ENCODE measurements around the gene MYL5. TPM values are rescaled to one million over a fixed set of nuclear protein-coding genes. Genes with fewer than 3 reads are reported as not detected.
A peak's percentile ranks its signal among the peaks of the same experiment; 100 is the strongest.

The MYL5 gene
- total and polyA plus RNA-seq, 10 of the 15 experiments (the other 5 are each of a cell fraction or from before 2014, with no cell fraction given): 1.2 to 13.8 (median 7.1) TPM

DNA sequence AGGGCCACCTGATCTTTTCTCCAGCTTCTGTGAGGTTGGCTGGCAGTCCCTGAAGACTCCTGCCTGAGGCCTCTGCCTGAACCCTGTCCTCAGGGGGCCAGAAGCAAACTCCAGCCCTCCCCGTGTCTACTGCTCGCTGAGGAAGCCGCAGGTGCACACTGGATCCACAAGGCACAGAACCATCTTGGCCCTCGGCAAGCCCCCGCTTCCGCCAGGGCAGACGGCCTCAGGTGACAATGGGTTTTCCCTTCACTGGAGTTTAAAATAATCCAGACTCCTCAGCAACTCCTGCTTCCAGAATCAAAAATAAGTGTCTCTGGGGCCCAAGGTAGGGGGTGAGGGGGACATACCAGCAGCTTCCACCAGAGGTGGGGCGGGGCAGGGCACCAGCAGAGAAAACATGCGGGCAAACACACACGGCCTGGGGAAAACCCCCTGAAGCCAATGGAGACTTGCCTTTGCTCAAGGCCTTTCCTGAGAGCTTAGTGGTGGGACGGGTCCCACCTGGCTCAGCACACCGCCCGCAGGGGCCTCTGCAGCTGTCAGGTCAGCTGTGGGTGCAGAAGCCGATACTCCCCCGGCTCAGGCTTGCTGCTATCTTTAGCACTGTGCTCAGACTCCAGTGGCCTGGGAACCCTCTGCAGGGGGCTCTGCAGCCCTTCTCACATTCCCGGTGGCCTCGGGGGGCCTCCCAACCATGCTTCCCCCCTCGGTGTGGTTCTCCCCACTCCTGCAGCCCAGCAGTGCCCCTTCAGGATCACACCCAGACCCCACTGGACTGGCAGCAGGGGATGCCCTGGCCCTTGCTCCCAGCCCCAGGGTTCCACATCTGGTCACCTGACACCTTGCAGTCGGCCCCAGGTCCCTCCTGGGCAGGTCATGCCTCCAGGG lies 1.9 kb downstream of the MYL5 start (continued):
- TF ChIP-seq ZNF687 (IDR thresholded peaks at IDR 0.05): 0 out of 2 replicates have a peak, but pooled peaks have one; percentile 36
- TF ChIP-seq MYB (IDR thresholded peaks at IDR 0.05; ENCODE audit: borderline replicate concordance, low read depth, low read length): no peak
- TF ChIP-seq POU2F2 (IDR thresholded peaks at IDR 0.05; ENCODE audit: borderline replicate concordance, low read depth, low read length): no peak
- no peak for TF ChIP-seq IKZF2 (IDR thresholded peaks at IDR 0.05)
- no peak for TF ChIP-seq ZSCAN29 (IDR thresholded peaks at IDR 0.05)
- no peak for TF ChIP-seq BRCA1 (IDR thresholded peaks at IDR 0.05; ENCODE audit: low read depth, low read length)
- TF ChIP-seq HDGF (IDR thresholded peaks at IDR 0.05): no peak
- TF ChIP-seq EGR1 (IDR thresholded peaks at IDR 0.05; ENCODE audit: borderline replicate concordance in 1 of 2, low read depth in 2 of 2, low read length in 2 of 2): peak in 1 of 2 experiments; percentile 29; a peak in 1 of 3 replicates
- TF ChIP-seq YY1 (IDR thresholded peaks at IDR 0.05; ENCODE audit: low read depth, low read length): peak; percentile 33; the same call in 1 of the 2 replicates
- no peak for TF ChIP-seq ZNF384 (IDR thresholded peaks at IDR 0.05; ENCODE audit: borderline replicate concordance, low read depth, low read length)
- no peak for TF ChIP-seq SP1 (IDR thresholded peaks at IDR 0.05; ENCODE audit: low read depth, low read length)
- TF ChIP-seq STAT1 (conservative IDR thresholded peaks at IDR 0.05): no peak
- TF ChIP-seq BACH1 (IDR thresholded peaks at IDR 0.05; ENCODE audit: borderline replicate concordance): no peak
- TF ChIP-seq CHD1 (IDR thresholded peaks at IDR 0.05; ENCODE audit: low read depth, low read length): no peak
- no peak for TF ChIP-seq ZZZ3 (IDR thresholded peaks at IDR 0.05; ENCODE audit: control insufficient read depth, insufficient read length, low read depth)
- TF ChIP-seq ZBED1 (IDR thresholded peaks at IDR 0.05; ENCODE audit: borderline replicate concordance): no peak
- no peak for TF ChIP-seq IRF3 (IDR thresholded peaks at IDR 0.05)
- TF ChIP-seq, protein P1, sequence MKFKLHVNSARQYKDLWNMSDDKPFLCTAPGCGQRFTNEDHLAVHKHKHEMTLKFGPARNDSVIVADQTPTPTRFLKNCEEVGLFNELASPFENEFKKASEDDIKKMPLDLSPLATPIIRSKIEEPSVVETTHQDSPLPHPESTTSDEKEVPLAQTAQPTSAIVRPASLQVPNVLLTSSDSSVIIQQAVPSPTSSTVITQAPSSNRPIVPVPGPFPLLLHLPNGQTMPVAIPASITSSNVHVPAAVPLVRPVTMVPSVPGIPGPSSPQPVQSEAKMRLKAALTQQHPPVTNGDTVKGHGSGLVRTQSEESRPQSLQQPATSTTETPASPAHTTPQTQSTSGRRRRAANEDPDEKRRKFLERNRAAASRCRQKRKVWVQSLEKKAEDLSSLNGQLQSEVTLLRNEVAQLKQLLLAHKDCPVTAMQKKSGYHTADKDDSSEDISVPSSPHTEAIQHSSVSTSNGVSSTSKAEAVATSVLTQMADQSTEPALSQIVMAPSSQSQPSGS (IDR thresholded peaks at IDR 0.05; ENCODE audit: low read length): no peak
- TF ChIP-seq, protein P2, sequence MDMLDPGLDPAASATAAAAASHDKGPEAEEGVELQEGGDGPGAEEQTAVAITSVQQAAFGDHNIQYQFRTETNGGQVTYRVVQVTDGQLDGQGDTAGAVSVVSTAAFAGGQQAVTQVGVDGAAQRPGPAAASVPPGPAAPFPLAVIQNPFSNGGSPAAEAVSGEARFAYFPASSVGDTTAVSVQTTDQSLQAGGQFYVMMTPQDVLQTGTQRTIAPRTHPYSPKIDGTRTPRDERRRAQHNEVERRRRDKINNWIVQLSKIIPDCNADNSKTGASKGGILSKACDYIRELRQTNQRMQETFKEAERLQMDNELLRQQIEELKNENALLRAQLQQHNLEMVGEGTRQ (IDR thresholded peaks at IDR 0.05; ENCODE audit: borderline replicate concordance, low read depth, low read length): no peak
- TF ChIP-seq, protein P3, sequence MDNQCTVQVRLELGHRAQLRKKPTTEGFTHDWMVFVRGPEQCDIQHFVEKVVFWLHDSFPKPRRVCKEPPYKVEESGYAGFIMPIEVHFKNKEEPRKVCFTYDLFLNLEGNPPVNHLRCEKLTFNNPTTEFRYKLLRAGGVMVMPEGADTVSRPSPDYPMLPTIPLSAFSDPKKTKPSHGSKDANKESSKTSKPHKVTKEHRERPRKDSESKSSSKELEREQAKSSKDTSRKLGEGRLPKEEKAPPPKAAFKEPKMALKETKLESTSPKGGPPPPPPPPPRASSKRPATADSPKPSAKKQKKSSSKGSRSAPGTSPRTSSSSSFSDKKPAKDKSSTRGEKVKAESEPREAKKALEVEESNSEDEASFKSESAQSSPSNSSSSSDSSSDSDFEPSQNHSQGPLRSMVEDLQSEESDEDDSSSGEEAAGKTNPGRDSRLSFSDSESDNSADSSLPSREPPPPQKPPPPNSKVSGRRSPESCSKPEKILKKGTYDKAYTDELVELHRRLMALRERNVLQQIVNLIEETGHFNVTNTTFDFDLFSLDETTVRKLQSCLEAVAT (IDR thresholded peaks at IDR 0.05): 0 out of 2 replicates have a peak, but pooled peaks have one; percentile 32
- TF ChIP-seq YBX1 (IDR thresholded peaks at IDR 0.05): no peak
- no peak for TF ChIP-seq NRF1 (conservative IDR thresholded peaks at IDR 0.05; ENCODE audit: low read depth, low read length)

All from GM12878 (cell line).